OCI-LY3 (cell line): ENCODE measurements around the gene GFPT2.

Experiments
- H2AFZ ChIP-seq: fragments of 200-600, 300-600 bp; shearing (Covaris generic); 2 replicates; pipeline ENCODE4 v1.6.0; 2014; ENCODE audit warnings: antibody characterized with exemption, low read depth, low read length
- H3K27ac ChIP-seq: fragments of 200-600, 300-600 bp; sonication (generic); 2 replicates; pipeline ENCODE4 v1.5.1; 2014; ENCODE audit warnings: mild to moderate bottlenecking, low read length, moderate library complexity, mixed read lengths
- H3K27me3 ChIP-seq: fragments of 200-600, 300-600 bp; sonication (generic); 2 replicates; pipeline ENCODE4 v1.6.1; 2014; ENCODE audit warnings: low read depth, low read length, mixed read lengths
- H3K36me3 ChIP-seq: fragments of 200-600, 300-600 bp; sonication (generic); replicated peaks from 2 replicates; pipeline ENCODE3; 2014; ENCODE audit warnings: low read depth, low read length, mixed read lengths
- H3K4me1 ChIP-seq: fragments of 300-600, 200-600 bp; sonication (generic); 2 replicates; pipeline ENCODE4 v1.6.1; 2014; ENCODE audit warnings: low read length, mixed read lengths
- H3K4me2 ChIP-seq: fragments of 200-600, 300-600 bp; sonication (generic); 2 replicates; pipeline ENCODE4 v1.6.1; 2014; ENCODE audit warnings: low read length, mixed read lengths
- H3K4me3 ChIP-seq: fragments of 300-600, 200-600 bp; sonication (generic); 2 replicates; pipeline ENCODE4 v1.5.1; 2014; ENCODE audit warnings: antibody characterized with exemption, mild to moderate bottlenecking, low read length, moderate library complexity
- H3K79me2 ChIP-seq: fragments of 300-600, 200-600 bp; shearing (Covaris generic); 2 replicates; pipeline ENCODE4 v1.6.1; 2014; ENCODE audit warnings: mild to moderate bottlenecking, low read length, mixed read lengths
- H3K9ac ChIP-seq: fragments of 300-600, 200-600 bp; shearing (Covaris generic); 2 replicates; pipeline ENCODE4 v1.6.0; 2014; ENCODE audit warnings: mild to moderate bottlenecking, low read length, moderate library complexity
- H3K9me3 ChIP-seq: fragments of 200-600, 300-600 bp; shearing (Covaris generic); 2 replicates; pipeline ENCODE4 v1.6.1; 2014; ENCODE audit warnings: low read length, mixed read lengths; ENCODE audit not compliant: insufficient read depth
- H4K20me1 ChIP-seq: fragments of 200-600, 300-600 bp; sonication (generic); 2 replicates; pipeline ENCODE4 v1.6.1; 2016; ENCODE audit warnings: low read length, mixed read lengths; ENCODE audit not compliant: insufficient read depth
- EZH2phosphoT487 ChIP-seq: fragments of 200-600 bp; shearing (Covaris generic); IDR thresholded peaks from 2 replicates; pipeline ENCODE4 v1.6.1; 2018; ENCODE audit warnings: antibody characterized with exemption, mixed run types, low read depth
- TF ChIP-seq, protein P1 (sequence below): fragments of 200-600, 300-600 bp; sonication (generic); IDR thresholded peaks from 2 replicates; pipeline ENCODE4 v1.5.1; 2014; ENCODE audit warnings: antibody characterized with exemption, low read length, low read depth

GFPT2 gene

GRCh38 chr5:180281706-180282105 lies 71.4 kb downstream of the GFPT2 start:
- peaks cover 83% of the 10 kb centered on the region for H3K36me3 ChIP-seq
- H3K4me2 ChIP-seq: no peak overlapping the region
- H3K79me2 ChIP-seq: peaks cover 33% of the 10 kb centered on the region
- H4K20me1 ChIP-seq: no peaks in the 10 kb centered on the region
- H3K27ac ChIP-seq: no peak overlapping the region
- H3K4me1 ChIP-seq: no peaks in the 10 kb centered on the region
- H2AFZ ChIP-seq: no peak overlapping the region
- peaks cover 17% of the 10 kb centered on the region; the same call in 1 of the 2 replicates for H3K9me3 ChIP-seq
- no peak overlapping the region for H3K9ac ChIP-seq
- H3K27me3 ChIP-seq: no peaks in the 10 kb centered on the region
- TF ChIP-seq, protein P1, sequence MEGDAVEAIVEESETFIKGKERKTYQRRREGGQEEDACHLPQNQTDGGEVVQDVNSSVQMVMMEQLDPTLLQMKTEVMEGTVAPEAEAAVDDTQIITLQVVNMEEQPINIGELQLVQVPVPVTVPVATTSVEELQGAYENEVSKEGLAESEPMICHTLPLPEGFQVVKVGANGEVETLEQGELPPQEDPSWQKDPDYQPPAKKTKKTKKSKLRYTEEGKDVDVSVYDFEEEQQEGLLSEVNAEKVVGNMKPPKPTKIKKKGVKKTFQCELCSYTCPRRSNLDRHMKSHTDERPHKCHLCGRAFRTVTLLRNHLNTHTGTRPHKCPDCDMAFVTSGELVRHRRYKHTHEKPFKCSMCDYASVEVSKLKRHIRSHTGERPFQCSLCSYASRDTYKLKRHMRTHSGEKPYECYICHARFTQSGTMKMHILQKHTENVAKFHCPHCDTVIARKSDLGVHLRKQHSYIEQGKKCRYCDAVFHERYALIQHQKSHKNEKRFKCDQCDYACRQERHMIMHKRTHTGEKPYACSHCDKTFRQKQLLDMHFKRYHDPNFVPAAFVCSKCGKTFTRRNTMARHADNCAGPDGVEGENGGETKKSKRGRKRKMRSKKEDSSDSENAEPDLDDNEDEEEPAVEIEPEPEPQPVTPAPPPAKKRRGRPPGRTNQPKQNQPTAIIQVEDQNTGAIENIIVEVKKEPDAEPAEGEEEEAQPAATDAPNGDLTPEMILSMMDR: no peak
- TF ChIP-seq EZH2phosphoT487: no peak
- H3K4me3 ChIP-seq: no peak overlapping the region

GRCh38 chr5:180274695-180275094 lies 78.4 kb downstream of the GFPT2 start:
- Histone ChIP-seq H3K79me2 (no peaks in the 10 kb centered on the region), H3K27ac (no peak overlapping the region), H3K9ac (no peak overlapping the region), H3K4me1 (no peaks in the 10 kb centered on the region), H2AFZ (no peak overlapping the region), H3K27me3 (no peaks in the 10 kb centered on the region), H3K9me3 (peaks cover 16% of the 10 kb centered on the region; the same call in 1 of the 2 replicates), H3K4me3 (no peak overlapping the region), H3K36me3 (peaks cover 78% of the 10 kb centered on the region), H3K4me2 (no peak overlapping the region), H4K20me1 (no peaks in the 10 kb centered on the region)
- TF ChIP-seq, protein P1: no peak
- no peak for TF ChIP-seq EZH2phosphoT487

- TF ChIP-seq, protein P1: no peak
- TF ChIP-seq EZH2phosphoT487: no peak
- Histone ChIP-seq H3K9ac (no peak overlapping the region), H2AFZ (no peak overlapping the region), H3K9me3 (peaks cover 12% of the 10 kb centered on the region), H3K4me3 (no peak overlapping the region), H3K4me2 (no peak overlapping the region), H3K27me3 (no peaks in the 10 kb centered on the region), H3K79me2 (no peaks in the 10 kb centered on the region), H3K4me1 (no peaks in the 10 kb centered on the region), H3K27ac (no peak overlapping the region), H4K20me1 (no peaks in the 10 kb centered on the region), H3K36me3 (peaks cover 75% of the 10 kb centered on the region)
These were observed 81.9 kb downstream of the GFPT2 start for GRCh38 chr5:180271221-180271620.

DNA sequence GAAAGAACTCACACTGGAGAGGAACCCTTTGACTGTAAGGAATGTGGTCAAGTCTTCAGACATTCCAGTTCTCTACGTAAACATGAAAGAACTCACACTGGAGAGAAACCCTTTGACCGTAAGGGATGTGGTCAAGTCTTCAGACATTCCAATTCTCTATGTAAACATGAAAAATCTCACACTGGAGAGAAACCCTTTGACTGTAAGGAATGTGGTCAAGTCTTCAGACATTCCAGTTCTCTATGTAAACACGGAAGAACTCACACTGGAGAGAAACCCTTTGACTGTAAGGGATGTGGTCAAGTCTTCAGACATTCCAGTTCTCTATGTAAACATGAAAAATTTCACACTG lies 93.9 kb downstream of the GFPT2 start:
- H3K9me3 ChIP-seq: peaks cover 68% of the 10 kb centered on the region
- no peaks in the 10 kb centered on the region for H3K79me2 ChIP-seq
- no peak overlapping the region for H3K9ac ChIP-seq
- no peak overlapping the region for H3K27ac ChIP-seq
- peaks cover 93% of the 10 kb centered on the region for H3K36me3 ChIP-seq
- no peaks in the 10 kb centered on the region for H4K20me1 ChIP-seq
- H3K27me3 ChIP-seq: no peaks in the 10 kb centered on the region
- no peak overlapping the region for H3K4me2 ChIP-seq
- no peaks in the 10 kb centered on the region for H3K4me1 ChIP-seq
- H3K4me3 ChIP-seq: no peak overlapping the region
- TF ChIP-seq, protein P1: no peak
- no peak for TF ChIP-seq EZH2phosphoT487
- H2AFZ ChIP-seq: no peak overlapping the region
